ENCODE measurements around the gene TMC8.
"Not testable (repeated sequence)": the region's sequence is repeated elsewhere in the genome, so short reads cannot be mapped to it uniquely, and the experiment has no call there.

TMC8 gene, protein sequence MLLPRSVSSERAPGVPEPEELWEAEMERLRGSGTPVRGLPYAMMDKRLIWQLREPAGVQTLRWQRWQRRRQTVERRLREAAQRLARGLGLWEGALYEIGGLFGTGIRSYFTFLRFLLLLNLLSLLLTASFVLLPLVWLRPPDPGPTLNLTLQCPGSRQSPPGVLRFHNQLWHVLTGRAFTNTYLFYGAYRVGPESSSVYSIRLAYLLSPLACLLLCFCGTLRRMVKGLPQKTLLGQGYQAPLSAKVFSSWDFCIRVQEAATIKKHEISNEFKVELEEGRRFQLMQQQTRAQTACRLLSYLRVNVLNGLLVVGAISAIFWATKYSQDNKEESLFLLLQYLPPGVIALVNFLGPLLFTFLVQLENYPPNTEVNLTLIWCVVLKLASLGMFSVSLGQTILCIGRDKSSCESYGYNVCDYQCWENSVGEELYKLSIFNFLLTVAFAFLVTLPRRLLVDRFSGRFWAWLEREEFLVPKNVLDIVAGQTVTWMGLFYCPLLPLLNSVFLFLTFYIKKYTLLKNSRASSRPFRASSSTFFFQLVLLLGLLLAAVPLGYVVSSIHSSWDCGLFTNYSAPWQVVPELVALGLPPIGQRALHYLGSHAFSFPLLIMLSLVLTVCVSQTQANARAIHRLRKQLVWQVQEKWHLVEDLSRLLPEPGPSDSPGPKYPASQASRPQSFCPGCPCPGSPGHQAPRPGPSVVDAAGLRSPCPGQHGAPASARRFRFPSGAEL

DNA sequence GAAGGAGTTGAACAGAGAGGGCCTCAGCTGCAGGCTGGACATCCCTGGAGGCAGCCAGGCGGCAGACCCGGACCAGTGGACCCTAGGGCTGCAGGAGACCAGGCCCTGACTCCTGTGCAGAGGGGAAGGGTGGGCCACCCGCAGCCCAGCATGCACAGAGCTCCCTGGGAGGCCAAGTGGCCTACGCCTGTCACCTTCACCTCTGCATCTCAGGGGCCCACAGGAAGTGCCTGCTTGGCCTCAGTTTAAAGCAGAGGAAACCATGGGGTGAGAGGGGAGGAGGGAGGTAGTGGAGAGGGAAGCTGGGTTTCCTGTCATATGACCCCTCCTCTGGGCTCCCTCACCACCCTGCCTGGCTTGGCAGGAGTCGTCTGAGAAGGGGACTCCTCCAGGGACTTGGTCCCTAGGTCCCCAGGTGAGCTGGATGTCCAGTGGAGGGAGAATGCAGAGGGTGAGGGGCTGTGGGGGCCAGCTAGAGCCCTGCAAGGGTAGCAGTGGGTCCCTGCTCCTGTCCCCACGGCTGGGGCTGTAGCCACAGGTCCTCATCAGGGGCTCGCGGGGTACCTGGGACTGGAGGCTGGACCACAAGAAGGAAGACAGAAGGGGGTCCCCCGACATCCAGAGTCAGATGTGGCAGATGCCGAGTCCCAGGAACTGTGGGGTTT is at the start of gene TMC8:
TSS of gene TMC8 (plus strand) at position 335 of the 665 bp plus-strand sequence. CDS start 818 bp downstream, outside the sequence.
- H3K27ac ChIP-seq, result peak within 1 kb of the TSS; percentile 84
- no peak for DNase-seq (ENCODE audit: low read depth, low spot score)

GRCh38 chr17:78081551-78081950 is 49.0 kb upstream of the TMC8 start:
- no peak overlapping the region for H3K27ac ChIP-seq
- DNase-seq (ENCODE audit: low read depth, low spot score), result no peak

- not testable (repeated sequence) for DNase-seq (ENCODE audit: low read depth, low spot score); H3K27ac ChIP-seq
Observed at GRCh38 chr17:78082355-78082872, 48.2 kb upstream of the TMC8 start.

DNA sequence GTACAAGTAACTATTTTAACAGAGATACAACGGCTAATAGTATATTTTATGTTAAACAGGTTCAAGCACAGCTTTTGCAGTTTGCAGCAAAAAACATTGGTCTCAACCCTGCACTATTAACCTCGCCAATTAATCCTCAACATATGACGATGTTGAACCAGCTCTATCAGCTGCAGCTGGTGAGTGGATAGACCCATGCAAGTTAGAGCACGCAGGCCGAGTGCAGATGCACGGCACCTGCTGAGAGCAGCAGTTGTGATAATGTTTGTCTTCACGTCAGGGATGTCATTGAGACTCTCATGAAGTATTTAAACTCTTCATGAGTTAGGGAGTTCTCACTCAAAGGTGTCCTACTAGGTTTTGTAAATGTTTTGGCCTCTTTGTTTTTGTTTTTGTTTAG is 47.6 kb upstream of the TMC8 start:
- no peak for DNase-seq (ENCODE audit: low read depth, low spot score)
- no peak overlapping the region for H3K27ac ChIP-seq

DNA sequence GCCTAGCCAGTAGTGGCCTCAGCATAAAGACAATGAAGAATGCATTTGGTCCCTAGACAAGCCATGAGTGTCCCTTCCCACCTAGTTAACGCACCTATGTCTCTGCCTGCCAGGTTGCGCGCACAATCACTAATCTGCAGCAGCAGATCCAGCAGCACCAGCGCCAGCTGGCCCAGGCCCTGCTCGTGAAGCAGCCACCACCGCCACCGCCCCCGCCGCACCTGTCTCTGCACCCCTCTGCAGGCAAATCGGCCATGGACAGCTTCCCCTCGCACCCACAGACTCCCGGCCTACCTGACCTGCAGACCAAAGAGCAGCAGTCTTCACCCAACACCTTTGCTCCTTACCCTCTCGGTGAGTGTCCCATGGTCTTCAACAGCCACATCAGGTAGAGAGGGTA is 43.8 kb upstream of the TMC8 start:
- no peak overlapping the region for H3K27ac ChIP-seq
- no peak for DNase-seq (ENCODE audit: low read depth, low spot score)

GRCh38 chr17:78088529-78088928 is 42.0 kb upstream of the TMC8 start:
- no peak overlapping the region for H3K27ac ChIP-seq
- no peak for DNase-seq (ENCODE audit: low read depth, low spot score)

- H3K27ac ChIP-seq, result no peak overlapping the region
- DNase-seq (ENCODE audit: low read depth, low spot score), result no peak
Observed at GRCh38 chr17:78089576-78090281, 40.8 kb upstream of the TMC8 start.

DNA sequence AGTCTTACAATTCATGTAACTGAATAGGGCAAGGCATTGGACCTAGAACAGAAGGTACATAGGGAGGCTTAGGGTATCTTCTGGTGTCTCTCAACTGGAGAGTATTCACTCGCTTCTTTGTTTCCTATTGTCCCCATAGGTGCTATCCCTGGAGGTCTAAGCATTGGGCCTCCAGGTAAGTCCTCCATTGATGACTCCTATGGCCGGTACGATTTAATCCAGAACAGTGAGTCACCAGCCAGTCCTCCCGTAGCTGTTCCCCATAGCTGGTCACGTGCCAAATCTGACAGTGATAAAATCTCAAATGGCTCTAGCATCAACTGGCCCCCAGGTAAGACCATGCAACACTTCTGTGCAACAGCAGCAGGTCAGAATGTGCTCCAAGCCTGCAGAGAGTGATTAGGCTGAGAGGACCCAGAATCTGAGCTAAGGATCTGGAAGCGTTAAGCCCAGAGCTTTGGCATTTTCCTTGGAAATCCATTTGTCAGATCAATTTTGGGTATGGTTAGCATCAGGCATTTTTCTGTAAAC is 37.7 kb upstream of the TMC8 start:
- no peak overlapping the region for H3K27ac ChIP-seq
- DNase-seq (ENCODE audit: low read depth, low spot score), result no peak

- no peak for DNase-seq (ENCODE audit: low read depth, low spot score)
- no peak overlapping the region for H3K27ac ChIP-seq
Observed at GRCh38 chr17:78095035-78095434, 35.5 kb upstream of the TMC8 start.

DNA sequence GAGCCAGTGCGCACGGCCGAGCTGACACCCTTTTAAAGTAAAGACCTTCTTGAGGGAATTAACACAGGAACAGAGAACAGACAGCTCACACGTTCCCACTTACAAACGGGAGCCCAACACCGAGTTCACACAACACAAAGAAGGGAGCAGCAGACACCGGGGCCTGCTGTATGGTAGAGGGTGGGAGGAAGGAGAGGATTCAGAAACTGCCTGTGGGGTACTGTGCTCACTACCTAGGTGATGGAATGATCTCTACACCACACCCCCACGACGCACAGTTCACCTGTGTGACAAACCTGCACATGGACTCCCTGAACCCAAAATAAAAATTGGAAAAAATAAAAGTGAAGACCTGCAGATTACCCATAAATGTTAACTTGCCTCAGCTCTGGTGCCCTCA is 34.5 kb upstream of the TMC8 start:
- DNase-seq (ENCODE audit: low read depth, low spot score), result no peak
- H3K27ac ChIP-seq, result no peak overlapping the region

GRCh38 chr17:78101112-78101511 is 29.5 kb upstream of the TMC8 start:
- no peak for DNase-seq (ENCODE audit: low read depth, low spot score)
- H3K27ac ChIP-seq, result no peak overlapping the region

- no peak for DNase-seq (ENCODE audit: low read depth, low spot score)
- no peak overlapping the region for H3K27ac ChIP-seq
Observed at GRCh38 chr17:78101542-78101941, 29.0 kb upstream of the TMC8 start.

DNA sequence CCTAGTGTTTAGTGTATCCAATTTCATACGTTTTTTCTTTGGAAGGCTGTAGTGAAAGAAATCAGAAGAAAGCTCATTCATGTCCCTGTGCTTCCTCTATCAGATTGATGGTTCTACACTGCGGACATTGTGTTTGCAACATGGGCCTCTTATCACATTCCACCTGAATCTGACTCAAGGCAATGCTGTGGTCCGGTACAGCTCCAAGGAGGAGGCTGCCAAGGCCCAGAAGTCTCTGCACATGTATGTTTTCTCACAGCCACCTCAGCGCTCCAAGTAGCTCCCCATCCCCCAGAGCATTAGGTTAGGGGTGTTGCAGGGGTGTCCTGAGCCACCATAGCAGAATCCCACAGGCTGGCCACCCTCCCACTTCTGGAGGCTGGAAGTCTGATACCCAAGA is 27.3 kb upstream of the TMC8 start:
- no peak overlapping the region for H3K27ac ChIP-seq
- DNase-seq (ENCODE audit: low read depth, low spot score), result no peak

- H3K27ac ChIP-seq, result no peak overlapping the region
- DNase-seq (ENCODE audit: low read depth, low spot score), result no peak
Observed at GRCh38 chr17:78104540-78104941, 26.0 kb upstream of the TMC8 start.

DNA sequence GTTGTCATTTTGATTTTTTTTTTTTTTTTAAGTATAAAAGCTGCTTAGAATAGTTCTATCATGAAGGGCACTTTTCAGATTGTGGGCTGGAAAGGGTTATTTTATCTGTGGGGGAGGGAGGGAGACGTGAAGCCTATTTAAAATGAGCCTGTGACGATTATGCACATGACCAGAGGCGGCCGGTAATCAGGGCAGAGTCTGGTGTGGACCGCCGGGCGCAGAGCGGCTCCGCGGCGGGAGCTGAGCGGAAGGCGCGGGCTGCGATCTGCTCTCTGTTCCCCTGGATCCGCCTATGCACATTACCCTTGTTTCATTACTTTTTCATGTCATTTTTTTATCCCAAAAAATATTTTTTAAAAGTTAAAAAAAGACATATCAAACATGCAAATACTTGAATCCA is 25.5 kb upstream of the TMC8 start:
- no peak overlapping the region for H3K27ac ChIP-seq
- no peak for DNase-seq (ENCODE audit: low read depth, low spot score)

GRCh38 chr17:78105551-78105950 is 25.0 kb upstream of the TMC8 start:
- no peak for DNase-seq (ENCODE audit: low read depth, low spot score)
- no peak overlapping the region for H3K27ac ChIP-seq

DNA sequence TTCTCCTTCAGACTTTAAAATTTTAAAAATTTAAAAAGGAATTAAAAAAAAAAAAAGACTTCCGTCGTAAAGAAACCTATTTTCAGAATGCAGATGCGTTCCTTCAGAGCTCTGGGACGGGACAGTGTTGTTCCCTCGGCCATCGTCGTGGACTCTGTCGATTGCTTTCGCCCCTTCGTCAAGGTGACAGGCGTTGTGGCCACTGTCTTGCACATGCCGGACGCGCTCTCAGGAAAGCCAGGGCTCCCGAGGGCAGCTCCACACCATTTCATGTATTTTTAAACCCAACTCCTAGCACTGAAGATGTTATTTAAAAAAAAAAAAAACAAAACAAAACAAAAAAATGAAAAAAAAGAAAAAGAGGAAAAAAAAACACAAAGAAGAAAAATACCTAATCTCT is 24.4 kb upstream of the TMC8 start:
- H3K27ac ChIP-seq, result no peak overlapping the region
- DNase-seq (ENCODE audit: low read depth, low spot score), result no peak

DNA sequence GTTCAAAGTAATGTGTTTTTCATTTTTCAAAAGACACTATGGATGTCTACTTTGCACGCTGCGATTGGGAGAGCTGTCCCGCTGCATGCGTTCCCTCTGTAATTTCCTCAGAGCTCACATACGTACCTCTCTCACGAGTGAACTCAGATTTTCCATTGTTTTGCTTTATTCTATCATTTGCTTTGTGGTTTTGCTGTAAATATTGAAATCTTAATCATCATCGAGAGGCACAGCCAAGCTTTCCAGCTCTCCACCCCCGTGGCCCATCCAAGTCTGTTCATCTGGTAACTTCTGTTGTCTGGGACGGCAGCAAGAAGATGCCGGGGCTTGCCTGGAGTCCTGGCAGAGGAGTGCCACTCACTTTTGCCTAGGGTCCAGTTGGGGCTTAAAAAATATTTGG is 23.1 kb upstream of the TMC8 start:
- no peak overlapping the region for H3K27ac ChIP-seq
- no peak for DNase-seq (ENCODE audit: low read depth, low spot score)

DNA sequence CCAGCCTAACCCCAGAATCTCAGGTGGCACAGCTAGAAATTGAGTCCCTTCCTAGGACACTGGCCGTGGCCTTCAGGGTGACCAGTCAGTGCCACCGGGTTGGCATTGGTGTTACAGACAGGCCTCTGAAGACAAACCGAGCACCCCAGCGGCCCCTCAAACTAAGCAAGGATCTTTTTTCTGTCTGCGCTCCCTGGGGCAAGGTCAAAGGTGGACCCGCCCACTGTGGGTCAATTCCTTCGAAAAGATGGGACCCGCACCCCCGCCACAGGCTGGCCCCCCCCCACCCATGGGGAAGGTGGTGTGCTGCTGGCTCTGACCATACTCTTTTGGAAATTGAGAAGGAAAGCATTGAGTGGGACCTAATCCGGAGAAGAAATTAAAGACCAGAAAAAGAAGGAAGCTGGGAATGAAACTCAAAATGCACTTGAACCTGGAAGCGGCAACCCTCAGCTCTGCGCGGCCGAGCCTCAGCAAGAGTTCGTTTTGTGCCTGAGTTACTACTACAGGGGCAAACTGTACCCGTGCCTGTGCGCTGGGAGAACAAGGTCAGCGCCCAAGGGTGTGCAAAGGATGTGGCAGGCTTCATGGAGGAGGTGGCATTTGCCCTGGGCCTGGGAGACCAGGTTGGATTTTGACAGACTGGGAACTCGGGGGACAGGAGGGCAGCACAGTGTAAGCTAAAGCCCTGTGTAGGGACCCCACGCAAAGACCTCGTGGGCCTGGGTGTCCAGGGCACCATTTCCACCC is 22.4 kb upstream of the TMC8 start:
- H3K27ac ChIP-seq, result no peak overlapping the region
- DNase-seq (ENCODE audit: low read depth, low spot score), result no peak
